Ishikawa (cell line): ENCODE data around the gene PMAIP1.

ENCODE experiments used
- CEBPB ChIP-seq: IDR thresholded peaks from 2 replicates; pipeline ENCODE4 v1.6.1; 2012
- CREB1 ChIP-seq: IDR thresholded peaks from 2 replicates; pipeline ENCODE4 v1.6.1; 2012; ENCODE audit warnings: low read depth
- FOXM1 ChIP-seq: IDR thresholded peaks from 2 replicates; pipeline ENCODE4 v1.6.1; 2012; ENCODE audit warnings: low read depth, borderline replicate concordance
- NFIC ChIP-seq: IDR thresholded peaks from 2 replicates; pipeline ENCODE4 v1.6.1; 2012
- RAD21 ChIP-seq: IDR thresholded peaks from 2 replicates; pipeline ENCODE4 v1.6.1; 2012; ENCODE audit warnings: low read depth
- TF ChIP-seq, protein P1 (sequence below): IDR thresholded peaks from 2 replicates; pipeline ENCODE4 v1.6.1; 2012
- TF ChIP-seq, protein P2 (sequence below): IDR thresholded peaks from 2 replicates; pipeline ENCODE4 v1.6.1; 2012; ENCODE audit warnings: low read depth, mild to moderate bottlenecking

GRCh38 chr18:59940068-59940467, 40.3 kb downstream of the PMAIP1 start:
- TF ChIP-seq, protein P1, sequence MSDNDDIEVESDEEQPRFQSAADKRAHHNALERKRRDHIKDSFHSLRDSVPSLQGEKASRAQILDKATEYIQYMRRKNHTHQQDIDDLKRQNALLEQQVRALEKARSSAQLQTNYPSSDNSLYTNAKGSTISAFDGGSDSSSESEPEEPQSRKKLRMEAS: no peak
- no peak for TF ChIP-seq RAD21
- no peak for TF ChIP-seq FOXM1
- no peak for TF ChIP-seq NFIC
- no peak for TF ChIP-seq CREB1
- TF ChIP-seq, protein P2, sequence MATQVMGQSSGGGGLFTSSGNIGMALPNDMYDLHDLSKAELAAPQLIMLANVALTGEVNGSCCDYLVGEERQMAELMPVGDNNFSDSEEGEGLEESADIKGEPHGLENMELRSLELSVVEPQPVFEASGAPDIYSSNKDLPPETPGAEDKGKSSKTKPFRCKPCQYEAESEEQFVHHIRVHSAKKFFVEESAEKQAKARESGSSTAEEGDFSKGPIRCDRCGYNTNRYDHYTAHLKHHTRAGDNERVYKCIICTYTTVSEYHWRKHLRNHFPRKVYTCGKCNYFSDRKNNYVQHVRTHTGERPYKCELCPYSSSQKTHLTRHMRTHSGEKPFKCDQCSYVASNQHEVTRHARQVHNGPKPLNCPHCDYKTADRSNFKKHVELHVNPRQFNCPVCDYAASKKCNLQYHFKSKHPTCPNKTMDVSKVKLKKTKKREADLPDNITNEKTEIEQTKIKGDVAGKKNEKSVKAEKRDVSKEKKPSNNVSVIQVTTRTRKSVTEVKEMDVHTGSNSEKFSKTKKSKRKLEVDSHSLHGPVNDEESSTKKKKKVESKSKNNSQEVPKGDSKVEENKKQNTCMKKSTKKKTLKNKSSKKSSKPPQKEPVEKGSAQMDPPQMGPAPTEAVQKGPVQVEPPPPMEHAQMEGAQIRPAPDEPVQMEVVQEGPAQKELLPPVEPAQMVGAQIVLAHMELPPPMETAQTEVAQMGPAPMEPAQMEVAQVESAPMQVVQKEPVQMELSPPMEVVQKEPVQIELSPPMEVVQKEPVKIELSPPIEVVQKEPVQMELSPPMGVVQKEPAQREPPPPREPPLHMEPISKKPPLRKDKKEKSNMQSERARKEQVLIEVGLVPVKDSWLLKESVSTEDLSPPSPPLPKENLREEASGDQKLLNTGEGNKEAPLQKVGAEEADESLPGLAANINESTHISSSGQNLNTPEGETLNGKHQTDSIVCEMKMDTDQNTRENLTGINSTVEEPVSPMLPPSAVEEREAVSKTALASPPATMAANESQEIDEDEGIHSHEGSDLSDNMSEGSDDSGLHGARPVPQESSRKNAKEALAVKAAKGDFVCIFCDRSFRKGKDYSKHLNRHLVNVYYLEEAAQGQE: no peak
- TF ChIP-seq CEBPB: no peak
